Stimulated activated CD4-positive, alpha-beta T cell treated with anti-CD3 and anti-CD28 coated beads, Interleukin-2, amount 100 ng/mL, for 24 hours (primary cell): ENCODE measurements around the gene SEMA4D.

ENCODE experiments used
- DNase-seq, 2 donors: peaks; one replicate each; pipeline ENCODE4 v3.0.0-alpha.2; 2020

The SEMA4D gene

DNA sequence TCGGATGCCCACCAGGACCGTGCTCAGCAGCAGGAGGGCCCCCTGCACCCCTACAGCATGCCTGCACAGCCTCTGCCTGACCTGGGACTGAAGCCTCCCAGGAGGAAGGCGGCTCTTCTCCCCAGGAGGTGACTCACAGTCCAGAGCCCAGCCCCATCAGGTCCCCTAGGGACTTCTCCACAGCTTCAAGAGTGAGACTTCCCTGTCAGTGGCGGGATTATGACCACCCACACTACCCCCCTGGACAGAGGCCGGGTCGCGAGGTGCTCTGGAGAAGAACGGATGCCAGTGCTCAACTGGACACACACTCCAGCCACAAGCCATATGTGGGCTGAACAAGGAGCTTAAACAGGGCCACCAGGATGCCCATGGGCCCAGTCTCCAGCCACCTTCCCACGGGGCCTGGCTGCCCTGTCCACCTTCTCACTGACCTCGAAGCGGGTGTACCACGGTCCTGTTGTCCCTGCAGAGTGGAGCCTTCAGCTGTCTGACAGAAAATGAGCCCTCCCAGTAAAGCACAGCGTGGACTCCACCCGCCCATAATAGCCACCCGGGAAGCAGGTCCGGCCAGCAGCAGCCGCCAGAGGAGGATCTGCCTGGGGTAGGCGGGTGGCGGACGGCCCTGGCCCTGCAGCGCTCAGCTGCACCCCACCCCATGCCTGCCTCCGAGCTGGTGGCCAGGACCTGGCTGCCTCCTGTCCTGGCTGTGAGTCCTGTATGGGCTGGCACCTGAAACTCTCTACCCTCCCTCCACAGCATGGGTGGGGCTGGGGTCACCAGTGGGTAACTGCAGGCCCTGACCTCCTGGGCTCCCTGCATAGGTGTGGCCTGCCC is 54.7 kb downstream of the SEMA4D start:
- DNase-seq: no peak

DNA sequence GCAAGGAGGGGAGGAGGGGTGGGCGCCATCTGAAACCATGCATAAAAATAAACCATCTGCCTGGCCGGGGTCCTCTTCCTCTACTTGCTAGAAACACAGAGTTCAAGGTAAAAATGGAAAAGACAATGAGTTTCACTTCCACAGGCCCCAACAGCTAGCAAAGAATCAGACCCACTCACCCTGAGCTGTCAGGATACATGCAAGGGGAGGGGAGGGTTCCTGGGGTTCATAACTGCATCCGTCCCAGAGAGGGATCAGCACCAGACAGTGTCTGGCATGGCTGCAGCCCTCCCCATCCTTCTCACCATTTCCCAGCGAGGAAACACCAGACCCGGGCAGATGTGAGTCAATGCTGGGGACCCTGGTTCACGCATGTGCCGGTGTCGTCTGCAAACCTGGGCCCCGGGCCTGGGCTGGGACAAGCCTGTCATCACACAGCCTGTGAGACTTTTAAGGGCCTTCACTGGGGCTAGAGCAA is 55.4 kb downstream of the SEMA4D start:
- no peak for DNase-seq

DNA sequence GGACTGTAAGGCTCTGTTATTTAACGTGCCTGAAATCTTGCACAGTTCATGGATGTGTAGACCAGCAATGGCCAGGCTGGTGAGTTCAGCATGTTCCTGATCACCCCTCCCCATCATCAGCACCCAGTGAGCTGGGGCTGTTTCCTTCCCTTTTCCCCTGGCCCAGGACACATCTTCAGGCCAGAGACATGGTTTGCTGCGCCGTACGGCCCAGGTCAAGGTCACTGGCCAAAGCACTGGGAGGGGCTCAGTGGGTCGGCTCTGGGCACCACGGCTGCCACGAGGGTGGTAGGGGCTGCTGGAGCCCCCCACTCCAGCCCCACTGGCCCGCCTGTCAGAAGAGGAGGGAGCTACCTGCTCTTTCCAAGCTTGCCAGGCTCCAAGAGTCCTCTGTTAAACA is 55.9 kb downstream of the SEMA4D start:
- DNase-seq: no peak

DNA sequence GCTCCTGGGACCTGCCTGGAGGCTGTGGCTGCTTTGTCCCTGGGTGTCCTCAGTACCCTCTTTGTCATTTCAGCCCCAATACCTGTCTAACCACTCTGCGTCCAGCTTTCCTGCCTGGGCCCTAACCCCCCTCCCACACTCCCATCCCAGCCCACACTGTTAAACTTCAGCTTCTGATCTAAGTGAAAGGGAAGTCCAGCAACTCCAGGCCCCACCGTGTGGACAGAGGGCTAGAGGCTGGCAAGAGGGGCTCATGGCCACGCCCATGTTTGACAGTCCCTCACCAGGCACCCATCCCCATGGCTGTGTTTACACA is 56.3 kb downstream of the SEMA4D start:
- no peak for DNase-seq

DNA sequence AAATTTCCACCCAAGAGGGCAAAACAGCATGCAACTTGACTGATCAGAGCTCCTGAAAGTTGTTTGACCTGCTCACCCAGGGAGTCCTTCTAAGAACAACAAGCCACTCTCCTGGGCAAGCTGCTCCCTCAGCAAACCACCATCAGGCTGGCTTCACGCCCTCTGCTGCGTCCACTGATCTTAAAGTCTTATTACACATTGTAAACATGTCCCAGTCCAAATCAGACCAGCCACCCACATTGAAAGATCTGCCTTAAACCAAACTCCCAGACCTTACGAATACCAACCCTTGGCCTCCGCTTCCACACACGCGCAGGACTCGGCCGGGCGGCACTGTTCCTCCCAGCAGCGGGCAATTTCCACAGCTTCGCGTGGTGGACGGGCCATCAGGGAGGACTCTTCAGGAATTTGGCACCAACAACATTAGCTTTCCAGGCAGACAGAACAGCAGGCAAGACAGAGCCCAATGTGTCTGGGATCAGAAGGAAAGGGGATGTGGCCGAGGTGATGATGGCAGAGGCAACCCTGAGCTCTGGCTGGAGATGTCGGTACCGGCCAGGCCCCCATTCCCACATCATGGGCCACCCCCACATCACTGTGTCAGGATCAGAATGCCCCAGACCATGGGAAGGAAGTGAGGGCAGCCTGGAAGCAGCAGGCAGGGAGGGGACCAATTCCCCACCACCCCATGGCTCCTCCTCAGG is 56.8 kb downstream of the SEMA4D start:
- no peak for DNase-seq

DNA sequence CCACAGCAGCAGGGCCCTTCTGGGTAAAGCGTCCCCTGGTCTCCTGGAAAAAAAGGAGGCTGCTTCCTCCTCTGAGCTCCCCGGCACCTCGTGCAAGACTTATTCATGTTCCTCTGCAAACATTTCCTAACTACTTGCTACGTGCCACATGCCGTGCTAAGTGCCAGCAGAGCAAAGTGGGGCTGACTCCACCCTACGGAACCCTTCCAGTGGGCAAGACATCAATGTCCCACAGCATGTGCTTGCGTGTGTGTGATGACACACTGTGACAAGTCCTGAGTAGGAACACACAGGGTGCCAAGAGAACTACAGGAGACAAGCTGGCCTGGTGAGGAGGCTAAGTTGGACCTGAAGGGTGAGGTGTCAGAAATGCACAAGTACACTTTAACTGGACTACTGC is 57.4 kb downstream of the SEMA4D start:
- DNase-seq: no peak

DNA sequence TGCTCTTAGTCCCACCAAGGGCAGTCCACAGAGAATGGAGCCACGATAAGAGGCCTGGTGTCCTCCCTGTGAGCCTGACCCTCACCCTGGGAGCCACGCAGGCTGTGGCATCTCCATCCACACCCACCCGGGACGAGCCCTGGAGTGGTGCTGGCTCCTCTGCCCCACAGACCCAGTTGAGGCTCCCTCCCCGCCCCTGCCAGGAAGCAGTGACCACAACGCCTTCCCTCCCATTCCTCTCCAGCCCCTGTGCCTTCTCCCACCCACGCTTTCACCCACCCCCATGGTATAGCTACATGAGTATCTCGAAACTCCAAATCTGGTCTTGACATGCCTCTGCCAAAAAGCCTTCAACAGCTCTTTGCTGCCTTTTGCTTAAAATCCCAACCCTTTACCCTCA is 57.9 kb downstream of the SEMA4D start:
- no peak for DNase-seq

DNA sequence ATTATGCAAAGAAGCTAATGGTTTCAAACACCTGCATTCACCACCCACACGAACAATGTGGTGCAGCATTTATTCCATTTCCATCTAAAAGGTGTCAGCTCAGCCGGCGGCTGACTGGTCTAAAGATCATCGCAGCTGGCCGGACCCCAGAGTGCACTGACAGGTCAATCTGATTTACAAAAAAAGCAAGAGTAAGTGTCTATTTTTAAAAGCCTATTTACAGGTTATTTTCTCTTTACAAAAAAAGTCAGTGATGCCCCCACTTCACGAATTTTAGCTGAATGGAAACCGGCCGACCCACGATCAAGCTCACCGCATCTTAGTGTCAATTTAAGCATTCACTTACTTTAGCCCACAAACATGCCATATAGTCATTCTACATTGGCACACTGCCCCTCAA is 58.3 kb downstream of the SEMA4D start:
- DNase-seq: no peak

DNA sequence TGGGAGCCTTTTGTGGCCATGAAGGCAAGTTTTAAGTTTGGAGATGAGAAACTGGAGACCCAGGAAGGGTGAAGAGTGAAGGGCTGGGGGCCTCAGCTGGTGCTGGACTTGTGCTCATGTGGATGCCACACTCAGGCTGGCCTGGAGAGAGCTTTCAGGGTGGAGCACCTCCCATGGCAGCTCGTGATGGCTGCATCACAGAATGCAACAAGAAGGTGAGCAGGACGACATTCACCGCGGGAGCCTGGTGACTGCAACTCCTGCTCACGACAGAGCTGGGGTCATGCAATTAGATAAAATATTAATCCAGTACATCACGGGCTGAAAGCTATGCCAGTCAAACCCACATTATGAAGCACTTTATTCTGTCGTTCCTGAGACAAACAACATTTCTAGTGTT is 59.7 kb downstream of the SEMA4D start:
- DNase-seq: no peak

DNA sequence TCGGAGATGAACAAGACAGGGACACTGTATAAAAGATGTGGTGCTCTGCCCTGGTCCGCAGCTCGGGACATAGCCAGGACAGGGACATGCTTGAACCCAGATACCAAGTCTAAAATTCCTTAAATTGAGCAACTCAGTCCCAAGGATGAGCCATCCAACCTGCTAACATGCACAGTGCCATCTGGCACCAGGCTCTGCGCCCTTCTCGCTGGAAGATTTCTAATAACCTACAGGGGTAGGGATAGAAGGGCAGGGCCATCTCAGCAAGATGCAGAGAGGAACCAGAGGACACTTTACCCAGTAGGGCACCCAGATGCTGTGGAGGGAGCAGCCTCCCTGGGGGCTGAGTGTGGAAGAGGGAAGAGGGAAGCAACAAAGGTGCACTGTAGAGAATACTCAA is 60.1 kb downstream of the SEMA4D start:
- no peak for DNase-seq

DNA sequence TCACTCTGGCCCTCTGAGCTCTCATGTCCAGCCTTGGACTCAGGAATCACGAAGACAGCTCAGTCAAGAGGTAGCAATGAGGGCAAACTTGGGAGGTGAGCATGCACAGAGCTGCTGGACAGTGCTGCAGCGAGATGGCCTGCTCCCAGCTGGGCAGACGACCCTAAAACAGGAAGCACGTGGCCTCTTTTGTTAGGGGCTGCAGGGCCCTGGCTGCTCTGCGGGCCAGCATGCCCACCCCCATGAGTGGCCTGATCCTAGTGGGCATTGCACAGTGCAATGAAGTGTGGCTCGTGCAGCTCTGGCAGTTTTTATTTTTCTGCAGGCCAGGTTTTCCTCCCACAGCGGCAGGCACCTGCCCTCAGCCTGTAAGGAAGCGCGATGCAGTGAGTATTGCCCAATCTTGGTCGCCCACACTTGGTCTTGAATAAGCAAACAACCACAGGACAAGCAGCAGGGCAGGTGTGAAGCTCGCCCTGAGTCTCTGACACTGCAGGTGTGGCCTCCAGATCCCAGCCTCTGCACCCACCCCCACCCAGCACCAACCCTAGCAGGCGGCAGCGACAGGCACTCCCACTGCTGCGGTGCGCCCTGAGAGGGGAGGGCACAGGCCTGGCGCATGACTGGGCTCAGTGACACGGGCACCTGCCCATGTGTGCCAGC is 60.8 kb downstream of the SEMA4D start:
- no peak for DNase-seq

DNA sequence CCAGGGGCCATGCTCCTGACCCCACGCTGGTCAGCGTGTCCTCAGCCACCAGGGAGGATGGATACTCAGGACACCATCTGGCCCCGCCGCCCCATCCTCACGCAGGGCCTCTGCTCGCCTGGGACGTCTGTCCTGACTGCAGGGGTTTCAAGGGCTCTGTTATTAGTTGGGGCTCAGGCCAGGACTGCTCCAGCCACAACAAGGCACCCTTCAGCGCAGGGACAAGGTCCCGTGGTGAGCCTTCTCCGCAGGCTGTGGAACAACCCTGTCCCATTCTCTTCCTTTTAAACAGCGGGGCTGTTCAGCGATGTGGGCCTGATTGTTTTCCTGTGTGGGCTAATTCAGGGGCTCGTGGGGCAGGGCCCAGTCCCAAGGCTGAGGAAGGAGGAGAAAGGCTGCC is 61.6 kb downstream of the SEMA4D start:
- no peak for DNase-seq

DNA sequence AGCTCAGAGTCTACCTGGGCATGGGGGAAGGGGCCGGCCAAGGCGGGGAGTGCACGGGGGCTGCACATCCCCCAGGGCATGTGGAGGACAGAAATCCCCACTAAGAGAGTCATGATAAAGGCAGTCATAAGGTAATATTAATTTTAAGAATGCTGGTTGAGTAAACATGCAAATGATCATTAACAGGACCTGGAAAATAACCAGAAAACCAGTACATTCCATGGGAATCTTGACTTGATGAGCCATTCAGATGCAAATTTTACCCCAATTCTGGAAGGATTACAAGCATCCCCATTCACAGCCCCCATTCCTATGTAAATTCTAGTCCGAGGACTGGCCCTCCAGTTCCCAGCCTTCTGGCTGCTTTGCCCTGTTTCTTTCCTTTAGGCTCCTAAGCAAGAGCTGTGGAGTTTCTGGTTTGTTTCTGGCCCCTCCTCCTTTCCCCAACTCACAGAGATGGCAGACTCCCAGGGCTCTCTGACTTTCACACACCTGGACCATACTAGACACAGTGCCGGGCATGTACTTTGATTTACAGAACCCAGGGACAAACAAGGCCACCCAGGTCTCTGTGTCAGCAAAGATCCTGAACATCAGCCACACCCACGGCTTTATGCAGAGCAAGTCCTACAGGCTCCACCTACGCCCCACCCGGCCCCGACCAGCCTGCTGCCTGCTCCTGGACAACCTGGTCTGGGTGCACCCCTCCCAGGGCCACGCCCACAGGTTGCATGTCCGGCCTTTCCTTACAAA is 62.7 kb downstream of the SEMA4D start:
- DNase-seq: no peak

DNA sequence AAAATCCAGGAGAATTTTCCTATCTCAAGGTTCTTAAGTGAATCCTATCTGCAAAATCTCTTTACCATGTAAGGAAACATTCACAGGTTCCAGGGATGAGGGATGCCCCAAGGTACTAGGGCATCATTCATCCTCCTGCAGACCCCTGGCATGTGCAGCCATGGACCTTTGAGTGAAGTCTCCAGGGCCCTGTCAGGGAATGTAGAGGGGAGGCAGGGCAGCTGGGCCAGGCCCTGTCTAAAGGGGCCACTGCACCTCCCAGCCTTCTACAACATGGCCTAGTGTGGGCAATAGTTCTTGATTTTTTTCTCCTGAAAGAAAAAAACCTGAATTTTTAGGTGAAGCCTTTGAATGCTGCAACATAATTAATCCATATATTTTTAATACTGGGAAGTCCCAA is 63.3 kb downstream of the SEMA4D start:
- DNase-seq: no peak

DNA sequence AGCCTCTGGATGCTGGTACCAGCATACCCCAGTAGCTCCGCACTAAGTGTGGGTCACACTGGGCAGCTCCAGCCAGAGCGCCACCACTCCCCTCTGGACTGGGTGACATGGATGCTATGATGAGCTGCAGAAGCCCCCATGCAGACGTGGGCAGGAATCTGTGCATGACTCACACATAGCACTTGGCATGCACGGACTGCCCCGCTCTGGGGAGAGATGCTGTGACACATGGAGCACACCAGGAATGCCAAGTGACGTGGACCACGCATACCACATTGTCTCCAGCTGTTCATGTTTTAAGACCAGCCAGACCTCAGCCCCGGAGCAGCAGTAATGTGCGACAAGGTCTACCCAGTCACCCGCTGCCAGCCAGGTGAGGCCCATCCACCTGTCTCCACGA is 64.1 kb downstream of the SEMA4D start:
- DNase-seq: no peak

DNA sequence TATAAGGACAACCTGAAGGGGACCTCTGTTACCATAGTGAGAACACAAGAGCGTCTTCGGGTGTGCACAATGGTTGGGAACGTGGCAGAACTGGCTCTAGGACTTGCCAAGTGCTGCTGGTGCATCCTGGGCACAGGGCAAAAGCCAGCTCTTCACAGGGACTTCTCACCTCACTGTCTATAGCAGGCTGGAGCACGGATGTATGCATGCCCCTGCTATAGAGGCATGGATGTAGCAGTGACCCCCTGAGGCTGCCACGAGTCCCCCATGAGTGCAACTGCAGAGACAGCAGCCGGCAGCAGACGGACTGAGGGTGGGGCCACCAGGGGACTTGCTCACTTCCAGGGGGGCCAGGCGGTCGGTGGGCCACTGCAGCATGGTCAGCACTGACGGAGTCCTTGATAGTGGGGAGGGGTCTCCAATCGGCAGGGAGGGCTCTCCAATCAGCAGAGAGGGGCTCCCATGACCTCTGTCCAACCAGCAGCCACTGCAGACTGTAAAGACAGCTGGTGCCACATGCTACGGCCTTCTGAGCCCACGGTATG is 64.9 kb downstream of the SEMA4D start:
- no peak for DNase-seq

DNA sequence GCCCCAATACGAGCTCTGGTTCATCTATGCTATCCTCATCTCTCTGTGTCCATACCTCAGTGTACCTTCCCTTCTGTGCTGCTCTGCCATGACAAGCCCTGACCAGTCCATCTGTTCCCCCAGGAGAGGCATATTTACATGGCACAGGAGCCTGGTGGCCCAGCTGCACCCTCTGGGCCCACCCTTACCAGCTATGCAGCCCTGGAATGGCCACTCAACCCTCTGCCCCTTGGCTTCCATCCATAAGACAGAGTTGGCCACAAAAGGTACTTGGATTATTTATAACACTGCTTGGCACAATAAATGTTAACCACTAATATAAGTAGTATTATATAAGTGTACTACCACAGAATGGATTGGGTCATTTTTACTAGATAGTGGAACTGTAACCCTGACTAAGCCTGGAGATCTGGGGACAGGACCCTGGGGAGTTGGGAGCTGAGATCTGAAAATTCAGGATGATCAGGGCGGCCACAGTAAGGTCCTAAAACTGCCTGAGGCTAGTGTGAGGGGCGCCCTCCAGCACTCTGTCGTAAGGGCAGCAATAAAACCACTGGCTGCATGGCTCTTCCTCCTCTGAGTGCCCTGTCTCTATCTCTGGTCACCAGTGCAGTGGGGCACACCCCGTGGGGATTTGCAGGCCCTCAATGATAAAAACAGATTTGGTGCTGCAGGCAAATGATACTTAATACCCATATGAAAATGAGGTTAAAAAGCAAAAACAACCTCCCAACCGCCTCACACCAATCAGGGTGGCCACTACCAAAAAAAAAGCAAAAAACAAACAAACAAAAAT is 65.8 kb downstream of the SEMA4D start:
- DNase-seq: no peak

DNA sequence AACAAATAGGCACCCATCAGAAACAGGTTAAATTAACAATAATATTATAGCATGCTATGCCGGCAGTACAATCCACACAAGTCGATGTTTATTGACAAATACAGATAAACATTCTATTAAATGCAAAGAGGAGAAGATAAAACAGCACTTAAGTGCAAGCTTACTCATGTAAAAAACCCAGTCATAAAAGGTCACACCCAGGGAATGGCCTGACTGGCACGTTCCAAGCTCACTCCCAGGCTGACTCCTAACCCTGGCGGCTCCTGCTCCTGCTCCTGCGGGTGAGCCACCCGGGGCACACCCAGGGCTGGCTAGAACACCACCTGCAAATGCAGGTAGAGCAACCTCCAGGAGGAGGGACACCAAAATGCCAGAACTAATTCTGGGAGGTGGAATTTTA is 66.9 kb downstream of the SEMA4D start:
- DNase-seq: no peak

DNA sequence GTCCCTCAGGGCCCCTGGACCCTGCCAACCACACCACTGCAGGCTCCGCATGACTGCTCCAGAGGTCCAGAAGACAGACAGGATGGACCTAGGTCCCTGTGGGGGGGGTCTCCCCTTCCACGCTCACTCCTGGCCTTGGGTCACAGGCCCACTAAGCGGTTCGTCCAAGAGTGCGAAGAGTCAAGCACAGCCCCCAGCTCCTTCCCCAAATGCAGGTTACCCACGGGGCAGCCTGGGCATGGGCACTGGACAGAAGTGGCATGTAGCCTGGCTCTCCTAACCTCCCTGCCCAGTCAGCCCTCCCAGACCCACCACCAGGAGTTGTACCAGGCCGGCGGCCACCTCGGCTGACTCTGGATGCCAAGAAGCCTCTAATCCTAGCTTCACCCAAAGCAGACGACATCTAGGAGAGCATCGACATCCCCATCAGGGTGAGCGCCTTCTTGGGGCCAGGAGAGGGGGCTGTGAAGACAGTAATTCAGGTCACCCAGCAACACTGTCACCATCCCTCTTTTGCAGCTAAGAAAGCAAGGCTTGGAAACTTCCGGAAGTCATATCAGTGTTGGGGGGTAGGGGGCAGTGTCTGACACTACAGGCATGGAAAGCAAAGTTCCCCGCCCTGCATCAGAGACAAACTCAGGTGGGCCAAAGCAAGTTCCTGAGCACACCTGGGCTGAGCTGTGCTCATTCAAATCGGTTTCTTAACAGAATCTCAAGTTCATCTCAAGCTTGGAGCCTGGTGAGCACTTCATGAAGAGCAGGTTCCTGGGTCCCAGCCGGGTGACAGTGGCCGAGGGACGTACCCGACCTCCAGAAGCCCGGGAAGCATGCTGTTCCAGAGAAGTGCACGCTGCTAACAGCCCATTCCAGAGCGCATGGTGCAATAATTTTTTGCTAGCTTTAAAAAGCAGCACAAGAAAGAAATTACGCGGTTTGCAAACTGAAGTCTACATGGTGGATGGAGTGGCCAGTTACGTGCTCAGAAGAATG is 68.7 kb downstream of the SEMA4D start:
- DNase-seq: peak; percentile 48 to 62

DNA sequence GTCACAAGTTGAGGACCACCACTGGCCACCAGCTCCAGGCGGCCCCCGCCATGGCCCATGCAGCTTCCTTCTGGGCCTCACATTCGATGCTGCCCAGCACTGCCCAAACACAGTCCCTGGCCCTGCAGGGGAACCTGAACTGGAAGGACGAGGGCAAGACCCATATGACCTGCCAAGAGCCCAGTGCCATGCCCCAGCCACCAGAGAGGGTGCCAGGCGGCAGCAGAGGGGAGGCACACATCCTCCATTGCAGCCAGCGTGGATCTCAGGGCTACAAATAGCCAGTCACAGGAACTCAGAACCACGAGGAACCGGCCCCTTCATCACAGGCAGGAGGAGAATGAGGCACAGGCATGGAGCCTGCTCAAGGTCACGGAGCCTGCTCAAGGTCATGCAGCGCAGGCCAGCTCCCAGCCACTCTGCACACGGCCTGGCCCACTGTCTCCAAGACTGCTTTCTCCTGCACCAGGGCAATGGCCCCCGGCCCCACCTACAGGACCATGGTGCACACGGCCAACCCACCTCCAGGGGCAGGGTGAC is 69.6 kb downstream of the SEMA4D start:
- no peak for DNase-seq
